Measurements from ENCODE around the gene KLHL26.

The KLHL26 gene

DNA sequence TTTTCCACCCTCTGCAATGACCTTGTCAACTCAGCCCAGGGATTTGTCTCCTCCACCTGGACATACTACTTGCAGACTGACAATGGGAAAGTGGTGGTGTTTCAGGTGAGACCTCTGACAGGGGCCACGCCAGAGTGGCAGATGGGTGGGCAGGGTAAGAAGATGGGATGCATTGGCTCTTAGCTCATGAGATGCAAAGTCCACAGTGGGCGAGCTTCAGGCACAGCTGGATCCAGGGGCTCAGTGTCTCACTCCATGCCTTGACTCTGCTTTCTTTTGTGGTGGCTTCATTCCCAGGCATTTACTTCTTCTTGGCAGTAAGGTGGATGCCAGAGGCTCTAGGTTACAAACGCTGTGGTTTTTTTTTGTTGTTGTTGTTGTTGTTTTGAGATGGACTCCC, 20.8 kb upstream of the KLHL26 start:
- no peak for DNase-seq

DNA sequence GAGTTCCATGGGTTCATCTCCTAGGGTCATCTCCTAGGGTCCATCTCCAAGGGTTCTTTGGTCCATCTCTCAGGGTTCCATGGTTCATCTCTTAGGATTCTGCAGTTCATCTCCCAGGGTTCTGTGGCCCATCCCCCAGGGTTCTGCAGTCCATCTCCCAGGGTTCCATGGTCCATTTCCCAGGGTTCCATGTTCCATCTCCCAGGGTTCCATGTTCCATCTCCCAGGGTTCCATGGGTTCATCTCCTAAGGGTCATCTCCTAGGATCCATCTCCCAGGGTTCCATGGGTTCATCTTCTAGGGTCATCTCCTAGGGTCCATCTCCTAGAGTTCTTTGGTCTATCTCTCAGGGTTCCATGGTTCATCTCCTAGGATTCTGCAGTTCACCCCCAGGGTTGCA, 19.3 kb upstream of the KLHL26 start:
- no peak for DNase-seq

DNA sequence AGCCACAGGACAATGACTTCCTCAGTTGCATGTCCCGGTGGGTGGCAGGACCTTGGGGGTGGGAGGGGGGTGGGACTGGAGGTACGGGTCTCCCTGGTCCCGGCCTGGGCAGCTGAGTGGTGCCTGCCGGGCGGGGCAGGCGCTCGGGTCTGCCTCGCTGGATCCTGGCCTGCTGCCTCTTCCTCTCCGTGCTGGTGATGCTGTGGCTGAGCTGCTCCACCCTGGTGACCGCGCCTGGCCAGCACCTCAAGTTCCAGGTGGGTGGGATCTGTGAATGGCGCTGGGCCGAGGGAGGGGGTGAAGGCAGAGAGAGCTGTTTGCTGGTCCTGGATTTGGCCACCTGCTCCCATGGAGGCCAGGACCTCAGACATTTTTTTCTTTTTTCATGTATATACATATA, 18.6 kb upstream of the KLHL26 start:
- no peak for DNase-seq

DNA sequence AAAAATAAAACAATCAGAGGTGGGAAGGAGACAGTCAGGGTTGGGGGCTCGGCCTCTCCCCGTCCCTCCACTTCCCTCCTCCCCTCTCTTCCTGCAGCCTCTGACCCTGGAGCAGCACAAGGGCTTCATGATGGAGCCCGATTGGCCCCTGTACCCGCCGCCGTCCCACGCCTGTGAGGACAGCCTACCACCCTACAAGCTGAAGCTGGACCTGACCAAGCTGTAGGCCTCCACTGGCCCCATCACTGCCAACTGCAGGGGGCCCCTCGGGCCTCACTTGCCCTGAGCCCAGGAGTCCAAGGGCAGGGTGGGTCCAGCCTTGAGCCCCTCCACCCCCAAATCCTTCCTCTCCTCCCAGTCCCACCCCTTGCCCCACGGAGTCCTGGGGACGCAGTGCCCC, 16.5 kb upstream of the KLHL26 start:
- no peak for DNase-seq

DNA sequence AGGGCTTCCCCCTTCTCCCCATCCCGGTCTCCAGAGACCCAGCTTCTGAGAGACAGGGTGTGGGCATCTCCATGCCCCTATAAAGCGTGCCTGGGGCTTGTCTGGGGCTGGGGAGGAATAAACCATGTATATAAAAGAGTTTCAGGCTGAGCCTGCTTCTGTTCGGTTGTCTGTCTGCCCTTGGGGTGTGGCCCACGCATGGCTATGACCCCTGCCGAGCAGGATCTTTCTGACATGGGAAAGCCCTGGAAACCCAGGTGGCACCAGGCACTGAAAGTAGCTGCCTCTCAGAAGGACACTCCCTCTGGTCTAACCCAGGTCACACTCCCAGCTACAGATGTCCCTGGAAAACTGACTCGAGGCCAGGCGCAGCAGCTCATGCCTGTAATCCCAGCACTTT, 15.9 kb upstream of the KLHL26 start:
- no peak for DNase-seq

DNA sequence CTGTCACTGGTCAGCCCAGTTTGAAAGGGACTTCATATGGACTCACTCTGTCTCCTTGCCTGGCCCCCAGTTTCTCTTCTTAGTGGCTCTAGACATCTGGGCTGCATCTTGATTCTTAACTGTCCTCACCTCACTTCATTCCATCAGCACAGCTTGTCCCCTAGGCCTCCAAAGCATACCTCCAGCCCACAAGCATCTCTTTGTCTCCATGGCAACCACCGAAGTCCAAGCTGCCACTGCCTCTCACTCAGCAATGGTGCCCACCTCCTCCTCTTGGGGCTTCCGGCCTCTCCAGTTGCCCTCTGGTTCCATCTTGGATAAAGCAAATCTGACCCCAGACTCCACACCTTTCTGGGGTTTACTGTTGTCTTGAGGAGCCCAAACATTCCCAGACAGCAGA, 9.9 kb upstream of the KLHL26 start:
- no peak for DNase-seq

DNA sequence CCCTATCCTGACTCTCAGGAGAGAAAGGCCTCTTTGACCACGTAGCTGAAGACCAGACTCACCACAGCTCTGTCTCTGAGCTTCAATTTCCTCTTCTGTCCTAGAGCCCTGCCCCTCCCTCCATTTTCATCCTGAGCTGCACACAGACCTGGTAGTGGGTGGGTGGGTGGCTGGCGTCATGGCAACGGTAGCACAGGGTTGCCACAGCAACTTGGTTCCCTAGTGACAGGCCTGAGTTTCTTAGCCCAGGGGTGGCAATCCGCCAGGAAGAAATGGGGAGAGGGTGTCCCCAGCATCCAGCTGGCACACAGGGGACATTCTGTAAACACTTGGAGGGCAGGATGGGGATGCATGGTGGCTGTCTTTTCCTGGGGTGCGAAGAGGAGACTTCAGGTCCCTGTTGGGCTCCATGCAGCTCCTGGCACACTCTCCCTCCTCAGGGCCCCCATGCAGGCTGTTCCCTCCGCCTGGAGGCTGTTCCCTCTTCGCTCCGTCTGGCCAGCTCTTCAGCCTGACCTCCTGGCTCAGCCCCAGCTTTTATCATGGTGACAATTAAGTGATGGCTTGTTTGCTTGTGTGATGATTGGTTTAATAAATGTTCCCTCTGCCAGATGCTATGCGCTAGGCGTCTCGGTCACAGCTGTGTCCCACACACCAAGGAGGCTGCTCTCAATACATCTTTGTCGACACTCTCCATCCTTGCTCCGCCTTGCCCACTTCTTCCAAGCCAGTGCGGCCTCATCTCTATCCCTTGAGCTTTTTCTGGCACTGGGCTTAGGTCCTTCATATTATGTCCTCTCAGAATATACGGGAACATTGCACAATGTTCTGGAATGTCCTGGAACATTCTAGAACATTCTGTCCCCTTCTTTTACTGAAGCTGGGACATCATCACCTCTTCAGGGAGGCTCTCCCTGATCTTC, 7.4 kb upstream of the KLHL26 start:
- DNase-seq = no peak

DNA sequence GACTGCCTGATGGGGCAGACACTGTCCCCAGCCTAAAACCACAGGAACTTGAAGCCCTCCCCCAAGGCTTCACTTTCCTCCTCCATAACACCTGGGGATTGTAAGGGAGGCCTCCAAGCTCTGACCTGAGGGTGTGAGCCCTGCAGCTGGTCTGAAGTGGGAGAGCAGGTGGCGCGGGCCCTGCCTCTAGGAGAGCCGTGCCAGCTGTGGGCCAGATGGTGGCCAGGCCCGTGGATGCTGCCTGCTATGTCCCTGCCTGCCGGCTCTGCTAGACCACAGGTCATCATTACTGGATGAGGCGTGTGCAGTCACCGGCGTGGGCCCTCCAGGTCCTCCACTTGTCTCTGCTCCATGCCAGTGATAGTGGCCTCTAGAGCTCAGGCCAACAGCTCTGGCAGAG, 3.5 kb upstream of the KLHL26 start:
- peak; percentile 19 for DNase-seq

DNA sequence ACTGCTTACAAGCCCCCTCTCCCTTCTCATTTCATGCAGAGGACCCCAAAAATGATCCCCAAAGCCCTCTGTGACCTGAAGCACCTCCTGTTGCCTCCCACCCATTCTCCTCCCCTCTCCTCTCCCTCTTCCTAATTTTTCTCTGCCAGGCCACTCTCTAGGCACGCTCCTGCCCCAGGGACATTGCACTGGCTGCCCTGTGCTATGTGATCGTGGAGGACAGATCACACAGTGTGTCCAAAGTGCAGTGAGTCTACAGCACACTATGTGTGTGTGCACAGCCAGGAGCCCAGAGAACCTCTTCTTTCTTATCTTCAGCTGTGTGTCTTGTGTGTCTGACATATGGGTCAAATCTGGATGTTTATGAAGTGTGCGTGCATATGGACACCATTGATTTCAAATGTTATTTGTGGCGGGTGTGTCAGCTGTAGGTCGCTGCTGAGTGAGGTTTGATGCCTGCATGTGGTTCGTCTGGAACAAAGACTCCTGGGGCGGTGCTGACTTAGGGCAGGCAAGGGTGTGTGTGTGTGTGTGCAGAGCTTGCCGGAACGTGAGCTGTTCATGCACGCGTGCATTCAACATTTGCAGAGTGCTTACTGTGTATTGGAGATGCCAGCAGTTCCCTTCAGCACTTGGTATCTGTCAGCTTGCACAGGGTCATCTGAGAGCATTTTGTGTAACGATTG, 2.1 kb upstream of the KLHL26 start:
- DNase-seq = peak; percentile 61

DNA sequence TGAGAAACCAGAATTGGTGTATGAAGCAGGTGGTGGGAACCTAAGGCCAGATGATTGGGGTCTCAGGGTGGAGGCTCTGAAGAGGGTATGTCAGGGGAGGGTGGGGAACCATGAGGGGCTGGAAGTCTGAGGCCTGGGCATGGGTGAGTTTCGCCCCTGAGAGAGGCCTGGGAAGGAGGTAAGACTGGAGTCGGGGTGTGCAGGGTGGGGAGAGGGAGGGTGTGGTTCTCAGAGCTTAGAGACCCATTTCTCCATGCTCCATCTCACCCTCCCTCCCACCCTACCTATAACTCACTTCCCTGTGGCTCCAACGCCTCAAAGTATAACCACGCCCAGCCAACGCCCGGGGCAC, 1.0 kb upstream of the KLHL26 start:
- no peak for DNase-seq

DNA sequence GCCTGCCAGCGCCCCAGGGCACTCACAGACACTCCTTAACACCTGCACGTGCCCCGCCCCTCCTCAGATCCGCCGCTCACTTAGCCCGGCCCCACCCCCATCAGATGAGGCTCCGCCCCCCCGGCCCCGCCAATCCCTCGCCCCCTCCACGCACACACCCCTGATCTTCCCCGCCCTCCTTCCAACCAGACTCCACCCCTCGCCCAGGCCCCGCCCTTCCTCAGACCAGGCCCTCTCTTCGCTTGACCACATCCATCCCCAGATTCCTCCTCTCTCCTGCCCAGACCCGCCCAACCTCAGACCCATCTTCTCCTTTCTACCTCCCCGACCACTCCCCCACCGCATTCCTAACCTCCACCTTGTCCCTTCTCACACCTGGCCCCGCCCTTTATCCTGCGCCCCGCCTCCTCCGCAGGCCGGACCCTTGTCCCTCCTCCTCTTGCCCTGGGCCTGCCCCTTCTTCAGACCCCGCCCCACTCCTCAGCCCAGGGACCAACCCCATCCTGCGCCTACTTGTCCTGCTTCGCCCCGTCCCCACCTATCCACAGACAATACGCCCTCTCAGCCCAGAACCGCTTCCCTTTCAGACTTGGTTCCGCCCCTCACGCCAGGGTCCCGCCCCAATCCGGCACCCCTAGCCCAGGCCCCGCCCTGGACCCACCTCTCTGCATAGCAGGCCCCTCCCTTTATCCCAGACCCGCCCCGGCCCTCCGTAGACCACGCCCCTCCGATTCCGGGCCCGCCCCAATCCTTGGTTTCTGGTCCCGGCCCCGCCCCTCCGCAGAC, 452 bp upstream of the KLHL26 start:
- DNase-seq = peak; percentile 88

DNA sequence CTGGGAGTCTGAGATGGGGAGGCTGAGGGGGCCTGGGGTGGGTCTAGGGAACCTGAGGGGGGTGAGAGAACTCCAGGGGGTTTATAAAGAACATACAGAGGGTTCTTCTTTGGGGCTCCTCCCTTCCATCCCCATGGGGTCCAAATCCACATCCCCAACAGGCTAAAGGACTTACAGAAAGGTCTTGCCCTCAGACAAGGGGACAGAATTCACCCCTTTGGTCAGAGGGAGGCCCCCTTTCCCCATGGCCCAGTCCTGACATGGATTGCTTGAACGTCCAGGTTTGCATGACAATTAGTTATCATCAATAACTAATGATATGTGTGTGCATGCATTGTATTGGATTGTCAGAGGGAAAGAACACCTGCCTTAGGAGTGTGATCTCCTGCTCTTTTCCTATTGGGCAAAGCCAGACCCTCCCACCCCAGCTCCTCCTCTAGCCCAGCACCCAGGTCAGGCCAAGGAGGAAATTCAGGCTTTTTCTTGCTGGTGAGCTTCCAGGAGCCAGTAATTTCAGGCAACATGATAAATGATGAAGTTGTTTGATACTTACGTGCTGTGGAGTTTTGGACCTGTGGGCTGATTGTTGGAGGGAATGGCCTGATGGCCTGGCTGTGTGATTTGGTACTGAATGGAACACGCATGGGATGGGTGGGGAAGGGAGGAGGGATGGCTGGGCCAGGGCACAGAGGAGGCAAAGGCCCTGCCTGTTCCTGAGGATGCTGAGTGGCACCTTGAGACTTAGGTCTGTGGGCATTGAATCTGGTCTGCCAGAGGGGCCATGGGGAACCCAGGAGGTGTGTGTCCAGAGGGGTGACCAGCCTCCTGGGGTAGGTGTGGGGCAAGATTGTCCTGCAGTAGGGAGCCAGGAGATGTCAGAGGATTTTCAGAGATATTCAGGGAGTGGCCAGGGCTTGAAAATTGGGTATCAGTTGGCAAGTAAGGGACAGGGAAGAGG, 1.1 kb downstream of the KLHL26 start:
- DNase-seq = peak; percentile 25

DNA sequence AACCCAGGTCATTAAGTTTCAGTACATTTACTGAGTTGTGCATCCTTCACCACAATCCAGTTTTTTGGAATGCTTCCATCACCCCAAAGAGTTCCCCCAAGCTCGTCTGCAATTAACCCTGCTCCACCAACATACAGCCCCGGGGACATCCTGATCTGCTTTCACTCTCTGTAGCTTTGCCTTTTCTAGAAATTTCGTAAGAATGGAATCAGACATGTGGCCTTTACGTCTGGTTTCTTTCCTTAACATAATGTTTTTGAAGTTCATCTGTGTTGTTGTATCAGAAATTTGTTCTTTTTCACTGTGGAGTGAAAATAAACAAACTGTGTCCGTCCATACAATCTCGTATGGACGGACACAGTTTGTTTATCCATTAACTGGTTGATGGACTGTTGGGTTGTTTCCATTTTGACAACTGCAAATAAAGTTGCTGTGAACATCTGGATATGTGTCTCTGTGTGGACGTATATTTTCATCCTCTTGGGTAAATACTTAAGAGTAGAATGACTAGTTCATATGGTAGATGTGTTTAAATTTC, 2.9 kb downstream of the KLHL26 start:
- no peak for DNase-seq

DNA sequence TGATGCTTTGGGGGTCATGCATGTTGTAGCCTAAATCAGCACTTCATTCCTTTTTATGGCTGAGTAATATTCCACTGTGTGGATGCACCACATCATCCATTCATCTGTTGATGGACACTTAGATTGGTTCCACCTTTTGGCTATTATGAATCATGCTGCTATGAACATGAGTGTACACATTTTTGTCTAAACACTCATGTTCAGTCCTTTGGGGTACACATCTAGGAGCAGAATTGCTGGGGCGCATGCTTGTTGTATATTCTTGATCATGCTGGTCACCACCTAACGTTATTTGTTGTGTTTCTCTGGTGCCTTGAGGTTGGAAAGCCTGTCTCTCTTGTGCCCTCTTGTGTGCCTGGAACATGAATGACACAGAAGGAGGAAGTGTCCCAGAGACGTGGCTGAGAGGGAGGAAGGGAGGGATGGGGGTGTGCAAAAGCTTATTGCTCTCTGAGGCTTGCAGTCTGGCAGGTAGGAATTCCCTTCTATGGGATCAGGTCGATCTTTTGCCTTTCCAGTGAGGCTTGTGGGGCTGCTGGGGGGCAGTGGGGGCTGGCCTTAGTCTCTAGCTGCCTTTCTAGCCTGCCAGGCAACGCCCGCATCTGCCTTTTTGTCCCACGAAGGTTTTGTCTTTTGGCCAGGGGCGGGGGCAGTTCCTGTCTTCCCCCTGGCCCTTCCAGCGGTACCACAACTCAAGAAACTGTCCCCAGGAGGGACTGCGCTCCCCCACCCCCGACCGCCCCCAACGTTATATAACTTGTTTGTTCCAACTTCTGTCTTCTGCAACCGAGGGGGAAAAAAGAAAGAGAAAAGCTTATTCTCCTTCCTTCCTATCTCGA, 7.6 kb downstream of the KLHL26 start:
- DNase-seq = no peak

DNA sequence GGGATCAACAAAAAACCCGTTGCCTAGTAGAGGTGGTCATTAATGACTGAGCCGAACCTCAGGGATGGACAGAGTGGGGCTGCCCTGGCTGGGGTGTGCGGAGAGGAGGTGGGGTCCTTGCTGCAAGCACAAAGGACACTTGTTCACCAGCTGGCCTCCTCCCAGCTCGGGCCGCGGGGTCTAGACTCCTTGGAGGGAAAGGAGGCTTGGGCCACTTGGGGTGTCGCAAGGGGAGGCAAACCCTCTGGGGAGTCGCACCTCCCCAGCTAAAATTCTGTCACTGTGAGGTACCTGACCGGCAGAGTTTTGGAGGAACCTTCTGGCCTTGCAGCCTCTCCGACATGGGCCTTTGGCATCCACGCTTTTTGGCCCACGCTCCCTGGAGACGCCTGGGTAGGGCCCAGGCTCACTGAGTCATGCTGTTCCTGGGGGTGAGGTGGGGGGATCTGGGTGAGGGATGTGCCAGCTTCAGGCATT, 8.2 kb downstream of the KLHL26 start:
- DNase-seq = no peak

DNA sequence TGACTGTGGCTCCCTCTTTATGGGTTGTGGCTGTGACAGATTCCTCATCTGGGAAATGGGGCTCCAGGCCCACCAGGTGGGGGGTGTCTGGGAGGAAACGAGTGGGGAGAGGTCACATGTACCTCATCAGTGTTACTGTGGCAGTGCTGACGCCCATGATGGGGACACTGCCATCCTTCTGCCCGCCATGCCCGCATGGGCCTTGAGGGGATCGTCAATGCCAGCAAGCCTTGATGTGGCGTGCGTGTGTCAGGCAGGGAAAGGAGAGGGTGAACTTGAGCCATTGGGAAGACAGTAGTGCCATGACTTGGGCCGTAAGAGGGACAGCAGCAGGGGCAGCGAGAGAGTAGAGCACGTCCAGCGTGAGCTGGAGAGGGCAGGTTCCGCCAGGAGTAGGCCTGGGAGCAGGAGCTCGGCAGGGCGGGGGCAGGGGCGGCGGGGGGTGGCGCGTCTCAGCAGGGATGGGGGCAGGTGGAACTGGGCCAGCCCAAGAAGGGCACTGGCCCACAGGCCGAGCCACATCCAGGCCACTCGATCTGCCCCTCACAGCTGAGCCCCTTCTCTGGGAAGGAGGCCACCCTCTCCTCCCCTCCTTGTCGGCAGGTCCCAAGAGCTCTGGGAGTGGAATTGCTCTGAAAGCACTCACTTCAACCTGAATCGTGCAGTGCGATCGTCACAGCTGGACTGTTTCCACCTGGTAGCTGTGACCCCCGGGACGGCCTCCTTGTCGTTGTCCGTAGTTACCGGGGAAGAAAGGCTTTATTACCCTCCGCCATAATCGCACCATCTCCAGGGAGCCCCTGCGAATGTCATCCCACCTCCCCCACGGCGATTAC, 9.9 kb downstream of the KLHL26 start:
- peak; percentile 41 for DNase-seq

DNA sequence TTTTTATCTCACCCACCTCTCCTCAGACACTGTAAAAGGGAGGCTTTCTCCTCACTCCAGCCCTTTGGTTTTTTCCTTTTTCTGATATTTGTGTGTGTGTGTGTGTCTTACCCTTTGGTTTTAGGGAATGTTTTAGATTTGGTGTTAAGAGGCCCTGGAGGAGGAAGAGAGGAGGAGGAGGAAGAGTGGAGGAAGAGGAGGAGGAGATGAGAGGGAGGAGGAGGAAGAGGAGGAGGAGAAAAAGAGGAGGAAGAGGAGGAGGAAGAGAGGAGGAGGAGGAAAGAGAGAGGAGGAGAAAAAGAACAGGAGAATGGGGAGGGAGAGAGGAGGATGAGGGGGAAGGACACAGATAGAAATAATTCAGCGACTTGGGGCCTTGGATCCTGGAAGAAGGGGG, 10.5 kb downstream of the KLHL26 start:
- DNase-seq = no peak

DNA sequence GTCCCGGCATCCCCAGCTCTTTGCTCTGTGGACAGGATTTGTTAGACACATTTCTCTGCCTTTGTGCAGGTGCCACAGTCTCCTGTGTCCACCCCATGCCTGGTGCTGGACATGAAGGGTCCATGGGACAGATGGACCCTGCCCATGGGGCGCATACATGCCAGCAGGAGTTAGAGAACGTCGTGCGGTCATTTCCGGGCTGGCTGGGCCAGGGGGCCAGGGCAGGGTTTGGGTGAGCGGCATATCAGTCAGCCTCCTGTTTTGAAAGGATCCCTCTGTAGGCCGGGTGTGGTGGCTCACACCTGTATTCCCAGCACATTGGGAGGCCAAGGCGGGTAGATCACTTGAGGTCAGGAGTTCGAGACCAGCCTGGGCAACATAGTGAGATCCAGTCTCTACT, 11.0 kb downstream of the KLHL26 start:
- no peak for DNase-seq

DNA sequence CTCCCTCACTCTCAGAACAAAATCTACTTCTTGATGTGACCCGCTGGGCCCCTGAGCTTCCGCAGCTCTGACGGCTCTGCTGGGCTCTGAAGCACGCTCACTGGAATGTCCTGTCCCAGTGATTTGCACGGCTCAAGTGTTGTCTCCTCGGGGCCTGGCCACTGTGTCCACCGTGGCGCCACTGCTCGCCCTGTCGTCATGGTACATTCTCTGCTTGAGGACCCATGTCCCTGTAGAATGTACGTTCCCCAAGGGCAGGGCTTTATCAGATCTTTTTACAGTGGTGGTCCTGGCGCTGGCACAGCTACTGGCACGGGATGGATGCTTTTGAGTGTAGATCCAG, 12.1 kb downstream of the KLHL26 start:
- DNase-seq = peak; percentile 52

DNA sequence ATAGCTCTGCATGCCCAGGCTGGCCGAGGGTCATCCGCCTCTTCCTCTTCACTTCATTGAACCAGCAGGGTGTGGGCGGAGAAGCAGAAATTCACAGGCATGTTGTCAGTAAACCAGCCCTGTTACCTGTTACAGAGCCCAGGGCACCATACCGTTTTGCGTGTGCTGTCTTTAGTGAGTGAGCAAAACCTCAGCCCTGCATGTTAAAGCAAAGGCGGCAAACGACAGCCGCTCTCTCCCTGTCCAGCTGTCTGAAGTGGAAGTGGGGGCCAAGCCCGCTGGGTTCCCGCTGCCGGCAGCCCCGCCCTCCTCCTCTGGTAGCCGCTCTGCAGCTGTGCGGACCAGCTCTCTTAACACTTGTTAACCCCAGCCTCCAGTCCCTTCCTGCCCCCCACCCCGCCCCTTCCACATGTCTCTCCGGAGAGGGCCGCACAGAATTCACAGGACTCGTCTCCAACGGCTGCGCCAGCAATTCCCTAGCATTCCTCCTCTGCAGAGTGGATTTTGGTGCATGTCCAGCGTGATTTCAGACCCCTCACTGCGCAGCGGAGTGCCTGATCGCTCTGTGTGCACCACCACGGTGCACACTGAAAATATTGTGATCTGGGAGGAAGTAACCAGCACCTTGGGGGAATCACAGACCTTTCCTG, 12.7 kb downstream of the KLHL26 start:
- peak; percentile 74 for DNase-seq
